ENCODE results near the gene PPP2R2D. TPM values are rescaled to one million over a fixed set of nuclear protein-coding genes. Genes with fewer than 3 reads are reported as not detected.

PPP2R2D gene
- total RNA-seq, result 27.9 and 39.6 TPM in 2 replicates

DNA sequence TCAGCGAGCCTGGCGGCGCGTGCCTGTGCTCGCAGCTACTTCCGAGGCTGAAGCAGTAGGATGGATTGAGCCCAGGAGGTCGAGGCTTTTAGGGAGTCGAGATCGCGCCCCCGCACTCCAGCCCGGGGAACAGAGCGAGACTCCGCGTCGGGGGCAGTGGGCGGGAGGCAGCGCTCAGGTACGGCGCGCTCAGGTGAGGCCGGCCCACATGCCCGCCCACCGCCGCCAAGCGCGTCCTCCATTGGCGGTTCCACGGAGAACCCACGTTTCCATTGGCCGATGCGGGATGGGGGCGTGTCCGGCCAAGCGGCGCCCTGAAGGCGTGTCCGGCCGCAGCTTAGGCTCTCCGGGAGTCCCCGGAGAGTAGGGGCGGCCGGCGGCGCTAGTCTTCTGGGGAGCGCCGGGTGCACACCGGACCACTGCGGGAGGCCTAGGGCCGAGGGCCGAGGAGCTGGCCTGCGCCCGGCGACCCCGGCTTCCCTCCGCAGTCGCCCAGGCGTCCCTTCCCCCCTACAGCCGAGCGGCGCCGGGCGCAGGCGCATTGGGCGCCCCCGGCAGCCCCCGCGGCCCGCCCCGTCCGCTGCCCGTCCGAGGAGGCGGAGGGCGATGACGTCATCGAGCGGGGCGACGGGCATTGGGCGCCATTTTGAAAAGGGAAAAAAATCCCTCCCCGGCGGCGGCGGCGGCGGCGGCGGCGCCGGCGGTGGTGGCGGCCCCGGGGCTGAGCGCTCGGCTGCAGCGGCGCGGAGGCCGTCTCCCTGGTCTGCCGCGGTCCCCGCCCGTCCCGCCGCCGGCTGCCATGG, at the start of gene PPP2R2D:
PPP2R2D (plus strand) TSS at position 659 of the 803 bp plus-strand sequence; CDS start at position 800, 141 bp downstream.
- DNase-seq, result peak; percentile 94

DNA sequence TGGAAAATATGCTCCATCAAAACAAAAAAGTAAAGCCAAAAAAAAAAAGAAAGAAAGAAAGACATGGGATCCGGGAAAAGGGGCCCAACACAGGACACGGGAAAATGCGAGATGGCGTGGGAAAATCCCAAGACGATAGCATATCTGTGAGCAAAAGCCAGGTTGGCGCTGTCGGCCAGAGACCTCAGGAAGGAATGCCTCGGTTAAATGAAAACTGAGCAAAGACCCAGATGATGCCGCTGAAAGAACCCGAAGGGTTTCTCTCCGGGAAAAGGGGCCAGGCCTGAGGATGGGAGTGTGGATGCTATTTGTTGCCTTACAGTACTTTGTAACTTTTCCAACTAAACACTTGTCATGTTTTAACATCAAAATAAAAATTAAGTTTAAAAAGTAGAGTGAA, 49.5 kb upstream of the PPP2R2D start:
- no peak for DNase-seq

DNA sequence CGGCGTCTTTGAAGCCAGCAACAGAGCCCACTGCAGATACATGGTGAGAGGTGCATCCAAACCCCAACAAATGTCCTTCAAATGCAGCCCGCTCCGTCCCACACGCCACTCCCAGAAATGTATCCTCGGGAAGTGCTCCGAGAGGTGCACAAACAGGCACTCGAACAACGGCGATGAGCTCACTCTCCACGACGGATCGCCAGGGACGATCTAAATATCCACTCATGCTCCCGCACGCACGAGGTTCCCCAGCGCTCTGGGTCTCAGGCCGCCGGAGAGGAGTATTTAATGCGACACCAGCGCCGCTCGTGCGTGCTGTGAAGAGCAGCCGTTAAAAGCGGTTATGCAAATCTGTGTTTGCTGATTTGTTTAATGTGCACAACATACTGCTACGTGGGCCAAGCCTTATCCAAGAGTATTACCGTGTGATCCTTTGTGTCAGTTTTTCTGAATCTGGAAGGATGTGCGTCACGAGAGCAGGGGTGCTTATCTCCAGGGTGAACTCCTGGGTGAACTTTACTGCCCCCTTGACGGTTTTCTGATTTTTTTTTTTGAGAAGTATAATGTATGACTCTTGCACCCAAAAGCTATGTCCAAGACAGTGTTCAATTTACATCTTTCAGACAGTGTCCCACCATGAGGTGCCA, 48.5 kb upstream of the PPP2R2D start:
- DNase-seq, result no peak

DNA sequence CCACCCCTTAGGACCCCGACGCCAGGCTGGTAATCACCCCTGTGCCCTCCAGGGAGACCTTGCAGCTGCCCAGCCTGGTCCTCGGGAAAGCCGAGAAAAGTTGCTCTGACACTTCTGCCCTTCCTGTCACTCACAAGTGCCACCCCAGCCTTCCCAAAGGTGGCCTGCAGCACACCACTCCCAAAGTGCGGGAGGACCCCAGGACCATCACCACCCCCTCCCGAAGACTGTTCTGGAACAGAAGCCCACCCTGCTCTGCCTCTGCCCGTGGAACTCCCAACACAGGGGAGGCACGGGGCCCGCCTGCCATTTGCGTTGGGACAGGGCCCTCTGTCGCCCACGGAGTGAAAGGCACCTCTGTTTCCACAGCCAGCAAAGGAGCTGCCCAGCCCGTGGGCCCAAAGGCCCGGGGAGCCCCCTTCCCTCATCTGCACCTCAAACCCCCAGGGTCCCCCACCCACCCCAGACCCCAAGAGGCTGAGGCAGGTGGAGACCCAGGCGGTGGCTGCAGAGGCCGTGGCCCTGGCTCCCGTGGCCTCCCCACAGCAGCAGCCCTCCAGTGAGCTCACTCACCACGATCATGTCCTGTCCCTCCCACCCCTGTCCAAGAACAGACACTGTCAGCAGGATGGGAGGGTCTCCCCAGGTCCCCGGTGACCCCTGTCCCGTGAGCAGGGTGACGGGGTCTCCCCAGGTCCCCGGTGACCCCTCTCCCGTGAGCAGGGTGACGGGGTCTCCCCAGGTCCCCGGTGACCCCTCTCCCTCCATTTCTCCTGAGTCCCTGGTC, 47.8 kb upstream of the PPP2R2D start:
- DNase-seq, result no peak

DNA sequence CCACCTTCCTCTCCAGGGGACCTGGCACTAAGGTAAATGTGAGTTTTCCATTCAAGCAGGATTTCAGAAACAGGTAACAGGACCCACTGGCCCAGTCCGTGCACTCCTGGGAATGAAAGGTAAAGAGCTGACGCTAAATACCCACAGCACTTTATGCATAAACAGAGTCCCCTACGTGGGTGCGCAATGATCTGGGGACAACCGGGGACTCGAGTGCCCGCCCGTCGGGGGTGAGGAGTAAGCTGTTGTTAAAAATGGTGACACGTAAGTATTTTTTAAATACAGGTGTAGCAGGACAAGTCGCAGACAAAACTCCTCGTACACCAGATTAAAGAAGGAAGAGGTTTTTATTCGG, 47.2 kb upstream of the PPP2R2D start:
- DNase-seq, result no peak

DNA sequence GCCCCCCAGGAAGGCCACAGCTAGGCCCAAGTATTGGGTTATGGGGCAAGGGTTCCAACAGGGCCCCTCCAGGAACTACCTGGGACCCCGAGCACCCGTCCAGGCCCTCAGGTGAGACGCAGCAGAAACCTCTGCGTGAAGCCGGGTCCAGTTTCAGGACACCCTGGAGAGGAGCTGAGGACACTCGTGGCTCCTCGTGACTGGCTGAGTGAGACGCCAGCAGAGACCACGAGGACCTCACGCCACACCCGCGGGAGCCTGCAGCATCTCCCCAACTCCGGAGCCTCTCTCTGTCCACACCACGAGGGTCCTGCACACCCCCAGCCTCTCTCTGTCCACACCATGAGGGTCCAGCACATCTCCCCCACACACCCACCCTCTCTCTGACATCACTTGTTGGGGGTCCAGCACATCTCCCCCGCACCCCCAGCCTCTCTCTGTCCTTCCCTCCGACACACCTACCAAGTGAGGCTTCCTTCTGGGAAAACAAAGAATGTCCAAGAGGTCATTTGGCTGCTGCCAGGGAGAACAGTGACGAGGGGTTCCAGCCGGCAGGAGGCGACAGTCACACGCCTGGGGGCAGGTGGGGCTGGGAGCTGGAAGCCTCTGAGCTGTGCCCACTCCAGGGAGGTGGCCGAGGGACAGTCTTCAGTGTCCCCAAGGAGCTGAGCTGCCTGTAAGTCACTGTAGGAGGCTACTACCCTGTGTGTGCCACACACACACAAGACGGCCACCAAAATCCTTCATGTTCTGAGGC, 46.1 kb upstream of the PPP2R2D start:
- DNase-seq, result no peak

DNA sequence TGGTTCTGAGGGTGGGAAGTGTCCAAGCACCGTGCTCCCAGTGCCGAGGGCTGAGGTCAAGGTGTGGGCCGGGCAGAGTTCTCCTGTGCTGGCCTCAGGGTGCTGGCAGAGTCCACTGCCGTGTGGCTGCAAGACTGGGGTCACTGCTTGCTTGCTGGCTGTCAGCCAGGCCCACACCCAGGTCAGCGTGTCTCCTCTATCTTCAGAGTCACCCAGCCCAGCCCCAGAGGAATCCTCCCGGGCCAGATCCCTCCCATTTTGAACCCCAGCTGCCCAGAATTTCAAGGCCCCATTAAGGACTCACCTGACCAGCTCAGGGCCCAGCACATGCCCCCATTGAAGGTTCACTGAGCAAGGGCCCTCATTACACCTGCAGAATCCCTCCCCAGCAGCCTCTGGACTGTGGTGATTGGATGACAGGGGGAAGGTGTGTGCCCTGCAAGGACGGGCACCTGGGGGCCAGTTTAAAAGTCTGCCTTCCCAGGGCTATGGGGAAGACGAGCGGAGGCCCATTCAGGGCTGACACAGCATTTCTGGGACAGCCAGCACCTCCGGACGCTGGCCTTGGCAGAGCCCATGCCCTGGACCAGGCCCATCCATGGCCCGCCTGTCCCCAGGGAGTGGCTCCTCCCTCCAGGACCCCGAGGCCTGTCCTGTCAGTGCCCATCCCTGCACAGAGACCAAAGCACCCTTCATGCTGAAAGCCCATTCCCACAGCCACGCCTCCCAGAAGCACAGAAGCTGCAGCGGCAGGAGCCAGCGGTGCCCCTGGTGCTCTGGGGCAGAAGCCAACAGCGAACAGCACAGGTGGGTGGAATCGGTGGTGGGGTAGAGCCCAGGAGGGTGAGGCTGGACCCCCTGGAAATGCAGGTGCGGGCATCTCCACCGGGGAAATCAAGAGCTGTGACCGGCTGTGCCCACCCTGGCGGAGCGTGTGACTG, 45.1 kb upstream of the PPP2R2D start:
- DNase-seq, result no peak

DNA sequence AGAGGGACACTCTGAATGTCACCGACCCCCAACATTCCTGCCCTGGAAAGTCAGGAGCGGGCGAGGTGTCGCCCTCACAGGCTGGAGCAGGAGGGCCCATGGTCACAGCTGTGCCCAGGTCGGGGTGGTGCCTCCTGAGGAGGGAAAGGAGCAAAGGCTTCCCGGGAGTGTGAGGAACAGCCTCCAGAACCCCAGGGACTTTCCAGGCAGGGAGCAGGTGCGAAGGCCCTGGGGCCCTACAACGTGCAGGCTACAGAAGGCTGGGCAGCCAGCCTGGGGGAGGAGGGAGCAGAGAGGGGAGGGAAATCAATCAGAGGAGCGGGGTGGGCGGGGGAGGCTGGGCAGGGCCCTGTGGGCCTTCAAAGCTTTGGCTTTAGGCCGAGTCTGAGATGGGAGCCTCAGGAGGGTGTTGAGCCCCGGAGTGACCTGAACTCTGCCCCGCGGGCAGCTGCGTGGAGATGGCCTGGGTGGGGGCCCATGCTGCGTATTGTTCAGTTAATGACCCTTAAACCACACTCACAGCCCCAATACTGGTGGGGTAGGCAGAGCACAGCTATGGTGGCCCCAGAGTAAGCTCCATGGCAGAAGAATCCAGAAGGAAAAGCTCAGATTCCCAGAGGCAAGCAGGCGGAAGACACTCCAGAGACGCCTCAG, 44.2 kb upstream of the PPP2R2D start:
- DNase-seq, result no peak

DNA sequence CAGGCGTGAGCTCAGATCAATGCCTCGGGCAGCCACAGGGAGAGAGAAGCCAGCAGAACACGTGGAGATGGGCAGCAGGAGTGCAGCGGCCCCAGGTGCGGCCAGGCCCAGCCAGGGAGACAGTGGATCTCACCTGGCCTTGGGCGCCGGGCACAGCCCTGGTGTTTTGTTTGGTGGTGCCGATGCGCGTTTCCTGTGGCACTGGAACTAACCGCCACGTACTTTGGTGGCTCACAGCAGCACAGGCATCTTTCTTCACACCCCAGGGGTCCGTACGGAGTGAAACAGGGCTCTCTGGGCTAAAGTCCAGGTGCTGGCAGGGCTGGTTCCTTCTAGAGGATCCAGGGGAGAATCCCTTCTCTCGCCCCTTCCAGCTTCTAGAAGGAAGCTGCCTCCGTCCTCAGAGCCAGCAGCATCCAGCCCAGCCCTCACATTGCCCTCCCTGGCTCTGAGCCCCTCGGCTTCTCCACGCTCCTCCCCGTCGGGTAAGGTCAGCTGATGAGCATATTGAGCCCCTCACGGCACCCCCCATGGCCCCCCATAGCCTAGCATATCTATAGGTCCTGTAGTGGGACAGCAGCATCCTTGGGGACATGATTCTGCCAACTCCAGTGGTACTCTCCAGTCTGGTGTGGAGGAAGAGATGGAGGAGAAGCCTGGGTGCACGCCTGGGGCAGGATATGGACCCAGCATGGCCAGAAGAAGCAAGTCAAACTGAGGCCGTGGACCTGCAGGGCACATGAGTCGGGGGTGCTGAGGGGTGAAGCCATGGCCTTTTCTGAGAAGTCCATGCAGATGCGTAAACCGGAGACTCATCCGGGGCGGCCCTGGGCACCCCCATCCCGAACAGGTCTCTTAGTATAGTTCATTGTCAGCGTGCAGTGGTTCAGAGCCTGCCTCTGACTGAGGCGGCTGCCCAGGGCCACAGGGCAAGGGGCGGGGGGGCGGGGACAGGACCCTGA, 43.4 kb upstream of the PPP2R2D start:
- no peak for DNase-seq

DNA sequence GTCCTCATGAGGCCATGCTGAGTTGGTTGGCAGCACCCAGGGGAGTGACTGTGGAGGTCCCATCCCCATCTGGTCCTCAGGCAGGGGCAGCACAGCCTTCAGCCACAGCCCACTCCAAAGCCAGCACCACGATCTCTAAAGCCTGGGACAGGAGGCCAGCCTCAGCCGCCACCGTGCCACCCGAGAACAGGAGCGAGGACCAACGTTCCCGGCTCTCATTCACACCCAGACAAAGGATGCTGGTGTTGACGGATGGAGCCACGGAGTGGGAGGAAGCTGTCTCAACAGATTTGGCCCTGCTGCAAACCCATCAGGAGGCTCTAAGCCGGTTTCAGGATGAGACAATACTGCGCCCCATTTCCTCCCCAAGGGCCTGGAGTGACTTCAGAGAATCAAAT, 42.7 kb upstream of the PPP2R2D start:
- no peak for DNase-seq

DNA sequence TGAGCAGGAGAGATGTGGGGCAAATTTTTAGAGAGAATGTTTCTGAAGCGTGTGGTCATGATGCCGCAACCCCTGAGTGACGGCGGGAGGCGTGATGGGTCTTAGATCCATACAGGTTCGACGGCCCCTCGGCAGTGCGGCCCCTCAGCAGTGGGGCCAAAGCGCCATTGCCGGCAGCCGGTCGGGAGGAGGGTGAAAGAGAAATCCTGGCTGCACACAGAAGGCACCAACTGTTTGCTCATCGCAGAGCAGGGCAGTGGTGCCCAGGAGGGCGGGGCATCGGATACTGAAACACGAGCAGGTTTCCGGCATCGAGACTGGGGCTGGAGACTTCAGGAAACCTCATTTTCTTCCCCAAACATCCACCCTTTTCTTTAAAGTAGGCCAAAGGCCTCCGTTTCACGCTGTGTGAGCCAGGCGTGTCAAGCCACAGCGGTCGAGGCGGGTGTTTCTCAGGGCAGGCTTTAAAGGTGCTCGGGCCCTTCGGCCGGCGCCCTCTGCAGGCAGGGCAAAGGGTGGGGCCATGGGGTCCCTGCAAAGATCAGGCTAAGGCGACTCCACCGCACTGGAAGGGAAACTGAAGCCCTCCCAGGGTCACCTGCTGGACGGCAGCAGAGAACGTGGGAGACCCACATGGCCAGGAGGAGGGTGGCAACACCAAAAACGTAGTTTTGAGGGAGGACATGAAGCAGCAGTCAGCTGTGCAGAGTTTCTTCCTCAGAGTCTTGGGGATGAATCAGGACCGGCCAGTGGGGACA, 42.0 kb upstream of the PPP2R2D start:
- no peak for DNase-seq

DNA sequence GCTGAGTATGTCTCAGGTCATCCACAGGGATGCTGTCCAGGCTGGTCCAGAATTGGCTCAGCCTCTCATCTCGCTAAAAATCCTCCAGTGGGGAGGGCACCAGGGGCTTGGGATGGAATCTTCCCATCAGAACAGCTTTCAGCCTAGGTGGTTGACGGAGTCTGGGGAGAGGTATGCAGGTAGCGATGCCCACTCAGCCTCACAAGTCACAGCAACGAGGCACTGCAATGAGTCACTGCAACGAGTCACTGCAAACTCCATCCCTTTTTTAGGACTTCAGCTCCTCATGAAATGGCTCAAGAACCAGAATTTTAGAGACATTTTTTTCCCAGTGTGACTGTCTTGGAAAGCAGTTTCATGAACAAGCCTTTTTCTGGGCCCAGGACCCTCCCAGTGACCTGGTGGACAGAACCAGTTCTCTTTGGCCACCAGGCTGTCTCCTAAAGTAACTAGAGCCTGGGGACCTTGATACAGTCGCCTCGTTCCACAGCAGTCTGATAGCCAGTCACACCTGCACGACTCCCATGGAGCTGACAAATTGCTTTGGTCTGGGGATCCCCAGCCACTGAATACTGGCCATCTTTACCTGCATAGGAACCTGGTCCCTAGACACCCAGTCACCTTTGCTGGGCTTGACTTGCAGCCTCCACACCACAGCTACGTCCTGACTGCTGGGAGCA, 41.3 kb upstream of the PPP2R2D start:
- no peak for DNase-seq

DNA sequence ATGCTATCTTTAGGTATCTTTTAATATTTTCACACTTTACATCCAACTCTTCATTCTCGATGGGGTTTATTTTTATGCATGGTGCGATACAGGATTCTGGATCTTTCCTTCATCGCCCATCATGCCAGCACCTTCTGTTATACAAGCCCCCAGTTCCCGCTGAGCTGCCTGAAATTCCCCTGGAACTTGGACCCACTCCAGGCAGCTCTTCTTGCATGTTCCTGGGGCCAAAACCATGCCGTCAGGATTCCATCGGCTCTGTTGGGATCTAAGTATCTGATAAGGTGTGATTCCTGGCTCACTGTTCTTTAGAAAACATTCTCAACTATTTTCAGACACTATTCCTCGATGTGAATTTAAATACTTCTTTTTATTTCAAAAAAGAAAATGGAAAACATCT, 40.5 kb upstream of the PPP2R2D start:
- no peak for DNase-seq

DNA sequence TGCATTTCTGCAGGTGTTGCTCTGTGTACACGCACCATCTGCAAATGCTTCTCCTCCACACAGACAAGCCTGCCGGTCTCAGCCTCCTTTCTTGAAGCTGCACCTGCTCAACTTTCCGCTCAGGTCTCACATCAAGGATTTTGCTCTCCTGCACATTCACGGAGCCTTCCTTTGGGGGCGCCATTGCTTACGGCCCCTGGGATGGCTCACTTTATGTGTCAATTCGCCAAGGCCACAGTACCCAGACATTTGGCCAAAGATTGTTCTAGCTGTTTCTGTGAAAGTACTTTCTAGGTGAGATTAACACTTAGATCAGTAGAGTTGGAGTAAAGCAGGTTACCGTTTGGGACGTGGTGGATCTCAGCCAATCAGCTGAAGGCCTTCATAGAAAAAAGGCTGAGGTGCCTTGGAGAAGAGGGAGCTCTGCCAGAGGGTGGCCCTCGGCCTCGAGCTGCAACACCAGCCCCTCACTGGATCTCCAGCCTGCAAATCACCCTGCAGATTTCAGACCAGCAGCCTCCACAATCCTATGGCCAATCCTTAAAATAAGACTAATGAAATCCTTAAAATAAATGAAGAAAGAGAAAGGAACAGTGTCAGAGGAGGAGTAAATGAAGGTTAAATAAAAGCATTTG, 39.9 kb upstream of the PPP2R2D start:
- no peak for DNase-seq

DNA sequence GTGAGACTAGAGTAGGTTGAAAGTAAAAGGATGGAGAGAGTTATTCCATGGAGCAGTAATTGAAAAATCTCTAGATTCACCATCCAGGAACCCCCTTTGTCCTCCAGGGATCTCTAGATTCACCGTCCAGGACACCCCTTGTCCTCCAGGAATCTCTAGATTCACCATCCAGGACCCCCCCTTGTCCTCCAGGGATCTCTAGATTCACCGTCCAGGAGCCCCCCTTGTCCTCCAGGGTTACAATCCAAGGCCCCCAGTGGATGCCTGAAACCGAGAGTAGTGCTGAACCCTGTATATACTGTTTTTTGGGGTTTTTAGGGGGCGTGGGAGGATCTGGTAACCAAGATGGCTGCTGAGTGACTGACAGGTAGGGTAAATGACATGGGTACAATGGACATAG, 38.3 kb upstream of the PPP2R2D start:
- DNase-seq, result no peak

DNA sequence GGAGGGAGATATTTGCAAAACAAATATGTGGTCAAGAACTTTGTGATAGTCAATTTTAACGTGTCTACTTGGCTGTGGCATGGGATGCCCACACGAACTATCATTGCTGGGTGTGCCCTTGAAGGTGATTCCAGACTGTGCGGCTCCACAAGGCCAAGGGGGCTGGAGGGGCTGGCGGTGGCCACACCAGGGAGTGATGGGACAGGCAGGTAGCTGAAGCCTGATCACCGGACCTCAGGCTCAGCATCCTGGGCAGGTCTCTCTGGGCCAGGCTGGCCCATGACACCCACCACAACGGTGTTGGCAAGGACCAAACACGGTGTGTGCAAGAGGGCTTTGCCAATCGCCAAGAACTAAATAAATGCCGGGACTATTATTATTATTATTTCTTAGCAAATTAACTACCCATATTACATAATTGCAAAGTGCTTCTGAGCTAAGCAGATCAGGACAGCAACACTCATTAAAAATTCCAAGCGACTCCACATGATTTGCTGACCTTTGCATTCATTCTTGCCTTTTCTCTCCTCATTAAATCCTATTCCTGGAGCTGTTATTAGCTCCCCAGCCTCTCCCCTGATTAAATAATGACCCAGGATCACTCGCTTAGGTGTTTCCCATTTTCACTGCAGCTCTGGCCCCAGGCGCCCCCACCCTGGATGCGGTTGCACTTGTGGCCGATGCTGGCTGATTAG, 35.4 kb upstream of the PPP2R2D start:
- DNase-seq, result no peak

DNA sequence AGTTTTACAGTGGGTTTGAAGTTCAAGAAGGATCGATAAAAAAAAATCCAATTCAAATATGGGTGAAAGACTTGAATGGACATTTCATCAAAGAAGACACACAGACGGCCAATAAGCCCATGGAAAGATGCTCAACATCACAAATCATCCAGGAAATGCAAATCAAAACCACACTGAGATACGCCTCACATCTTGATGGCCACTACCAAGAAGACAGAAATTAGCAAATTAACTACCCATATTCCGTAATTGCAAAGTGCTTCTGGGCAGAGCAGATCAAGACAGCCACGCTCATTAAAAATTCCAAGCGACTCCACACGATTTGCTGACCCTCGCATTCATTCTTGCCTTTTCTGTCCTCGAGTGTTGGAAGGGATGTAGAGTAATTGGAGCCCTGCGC, 34.1 kb upstream of the PPP2R2D start:
- DNase-seq, result no peak
